Adipose tissue (tissue), 3 donors: ENCODE results near the gene LRP1-AS. TPM values are rescaled to one million over a fixed set of nuclear protein-coding genes. Genes with fewer than 3 reads are reported as not detected.

Source experiments
- polyA plus RNA-seq, 3 donors: library from polyadenylated mRNA; stranded (reverse); fragments of 200-250 nt; gene quantifications; one replicate each; pipeline ENCODE4 v1.2.3, GENCODE V29; 2013
- donor health status: healthy with polysubstance abuse.
- donor health status: Bipolar disorder and iron deficiency.
- donor health status: healthy.

Gene LRP1-AS
- polyA plus RNA-seq, 3 donors = not detected

Other genes starting within 250 kb of the LRP1-AS start
- not detected for gene SDR9C7, start 213.2 kb downstream of the LRP1-AS start, polyA plus RNA-seq
- gene RDH16, start 190.0 kb downstream of the LRP1-AS start, polyA plus RNA-seq = under 1 TPM in 2 of 3 donors, not detected in 1; 0.12 to 0.21 TPM
- gene ZBTB39, start 141.1 kb downstream of the LRP1-AS start, polyA plus RNA-seq = 1 to 10 TPM; 1.2 to 2.2 (median 1.7) TPM
- gene TAC3, start 131.1 kb downstream of the LRP1-AS start, polyA plus RNA-seq = not detected
- gene MYO1A, start 97.5 kb downstream of the LRP1-AS start, polyA plus RNA-seq = 1 to 10 TPM in 1 of 3 donors, under 1 TPM in 2; 0.08 to 1.5 (median 0.11) TPM
- 1 to 10 TPM; 1.7 to 2.3 (median 1.8) TPM for gene NEMP1, start 68.8 kb downstream of the LRP1-AS start, polyA plus RNA-seq
- 10 to 100 TPM in 2 of 3 donors, 1 to 10 TPM in 1; 3.9 to 26.9 (median 17.1) TPM for gene NAB2, start 58.5 kb downstream of the LRP1-AS start, polyA plus RNA-seq
- 100 to 1,000 TPM in 2 of 3 donors, 10 to 100 TPM in 1; 57.2 to 170 (median 120) TPM for gene STAT6, start 36.3 kb downstream of the LRP1-AS start, polyA plus RNA-seq
- 100 to 1,000 TPM in 2 of 3 donors, 10 to 100 TPM in 1; 28.1 to 414 (median 116) TPM for gene LRP1, start 19.1 kb downstream of the LRP1-AS start, polyA plus RNA-seq
- 1 to 10 TPM; 2.0 to 4.5 (median 3.4) TPM for gene NXPH4, start 69.2 kb upstream of the LRP1-AS start, polyA plus RNA-seq
- 10 to 100 TPM; 39.3 to 71.7 (median 60.8) TPM for gene SHMT2, start 82.1 kb upstream of the LRP1-AS start, polyA plus RNA-seq
- 1 to 10 TPM in 2 of 3 donors, under 1 TPM in 1; 0.72 to 4.5 (median 1.8) TPM for gene STAC3, start 103.6 kb upstream of the LRP1-AS start, polyA plus RNA-seq